Erythroblast (primary cell): Measurements from ENCODE around the gene TMEM115.

Experiments used
- GATA1 ChIP-seq: IDR thresholded peaks from 2 replicates; pipeline ENCODE4 v1.6.1; 2011; ENCODE audit warnings: low read depth, mild to moderate bottlenecking, control low read depth, low read length, moderate library complexity
- POLR2A ChIP-seq: IDR thresholded peaks from 2 replicates; pipeline ENCODE4 v1.6.1; 2011; ENCODE audit warnings: mild to moderate bottlenecking, low read length

- TF ChIP-seq POLR2A = no peak
- TF ChIP-seq GATA1 = no peak
Measured at GRCh38 chr3:50345008-50345407, 14.3 kb downstream of the TMEM115 start.
